ENCODE data around the gene BEND6. TPM values are rescaled to one million over a fixed set of nuclear protein-coding genes. Genes with fewer than 3 reads are reported as not detected.

Gene BEND6
- total RNA-seq (2022; extraction: Qiagen RNA extraction): 0.85 to 1.4 TPM (median 0.98 TPM) in 5 replicates

GRCh38 chr6:56954403-56955170 lies at the start of gene BEND6:
TSS of gene BEND6 (plus strand) at chr6:56955107. CDS start at chr6:56981811, 26,704 bp downstream.

GRCh38 chr6:57046332-57047256 lies 91.7 kb downstream of the BEND6 start, which contains the start of gene KIAA1586:
TSS of gene KIAA1586 (plus strand) at chr6:57046693. CDS start at chr6:57046756, 63 bp downstream.

Other genes with a start within 250 kb of the BEND6 start
- 5.0 to 5.3 TPM (median 5.1 TPM) in 5 replicates for gene KIAA1586, start 91.6 kb downstream of the BEND6 start, total RNA-seq (2022; extraction: Qiagen RNA extraction)
- 6.3 to 9.6 TPM (median 8.3 TPM) in 5 replicates for gene ZNF451, start 135.1 kb downstream of the BEND6 start, total RNA-seq (2022; extraction: Qiagen RNA extraction)
- gene BAG2, start 217.2 kb downstream of the BEND6 start, total RNA-seq (2022; extraction: Qiagen RNA extraction): 8.5 to 10.0 TPM (median 9.0 TPM) in 5 replicates

Data from A549 treated with CORT108297 at 1 μM for 4 hours (cell line).